SU-DHL-6 (cell line): ENCODE data around the gene C2CD2.

ENCODE experiments used
- H2AFZ ChIP-seq: fragments of 200-600 bp; sonication (generic); 2 replicates; pipeline ENCODE4 v1.6.1; 2014; ENCODE audit warnings: low read depth, mild to moderate bottlenecking, moderate library complexity, mixed read lengths, antibody characterized with exemption, low read length; ENCODE audit not compliant: severe bottlenecking
- H3F3A ChIP-seq: fragments of 200-600 bp; shearing (Covaris generic); 2 replicates; pipeline ENCODE4 v1.6.0; 2016; ENCODE audit warnings: antibody characterized with exemption, mild to moderate bottlenecking; ENCODE audit not compliant: insufficient read depth
- H3K27ac ChIP-seq: fragments of 200-600 bp; sonication (generic); 2 replicates; pipeline ENCODE4 v1.5.1; 2016; ENCODE audit warnings: low read depth, mild to moderate bottlenecking, low read length, moderate library complexity, mixed read lengths
- H3K27me3 ChIP-seq: fragments of 200-600 bp; sonication (generic), shearing (Covaris generic); 2 replicates; pipeline ENCODE4 v1.6.0; 2014; ENCODE audit warnings: mild to moderate bottlenecking, low read length
- H3K36me3 ChIP-seq: fragments of 200-600 bp; sonication (generic); 2 replicates; pipeline ENCODE4 v1.6.1; 2014; ENCODE audit warnings: mild to moderate bottlenecking, low read length, mixed read lengths
- H3K4me2 ChIP-seq: fragments of 300-600, 200-600 bp; shearing (Covaris generic), sonication (generic); 2 replicates; pipeline ENCODE4 v1.6.0; 2014; ENCODE audit warnings: low read length, low read depth, mild to moderate bottlenecking; ENCODE audit not compliant: poor library complexity, severe bottlenecking
- H3K4me3 ChIP-seq: fragments of 200-600 bp; sonication (generic); 2 replicates; pipeline ENCODE4 v1.5.1; 2014; ENCODE audit warnings: antibody characterized with exemption, low read length, mild to moderate bottlenecking, mixed read lengths; ENCODE audit not compliant: insufficient read depth, poor library complexity, severe bottlenecking
- H3K79me2 ChIP-seq: fragments of 200-600 bp; sonication (generic); 2 replicates; pipeline ENCODE4 v1.6.1; 2014; ENCODE audit warnings: mild to moderate bottlenecking, low read length, moderate library complexity; ENCODE audit not compliant: insufficient read depth
- H3K9ac ChIP-seq: fragments of 200-600 bp; sonication (generic); 2 replicates; pipeline ENCODE4 v1.7.0; 2014; ENCODE audit warnings: mild to moderate bottlenecking, low read length
- H3K9me2 ChIP-seq: fragments of 200-600 bp; sonication (generic); replicated peaks from 2 replicates; pipeline ENCODE4 v1.6.1; 2014; ENCODE audit warnings: low read length; ENCODE audit not compliant: insufficient read depth
- H3K9me3 ChIP-seq: fragments of 200-600 bp; sonication (generic); 2 replicates; pipeline ENCODE4 v1.6.1; 2014; ENCODE audit warnings: low read length, mixed read lengths; ENCODE audit not compliant: insufficient read depth
- H4K20me1 ChIP-seq: fragments of 200-600 bp; sonication (generic); 2 replicates; pipeline ENCODE4 v1.6.1; 2014; ENCODE audit warnings: low read depth, mild to moderate bottlenecking, antibody characterized with exemption, low read length, moderate library complexity, mixed read lengths
- CTCF ChIP-seq: fragments of 200-600 bp; sonication (generic); IDR thresholded peaks from one replicate; pipeline ENCODE4 v1.5.1; 2017; ENCODE audit warnings: antibody characterized with exemption, mild to moderate bottlenecking, low read length, moderate library complexity; ENCODE audit not compliant: insufficient read depth, poor library complexity, severe bottlenecking
- EZH2phosphoT487 ChIP-seq: fragments of 200-600 bp; sonication (generic), shearing (Covaris generic); conservative IDR thresholded peaks from 2 replicates; pipeline ENCODE4 v1.6.1; 2018; ENCODE audit warnings: mild to moderate bottlenecking, antibody characterized with exemption, low read length, moderate library complexity, mixed read lengths

Gene C2CD2

GRCh38 chr21:41943851-41944250, 10.0 kb downstream of the C2CD2 start:
- H3K36me3 ChIP-seq = no peaks in the 10 kb centered on the region
- H3K9me2 ChIP-seq = no peaks in the 10 kb centered on the region
- H3K27me3 ChIP-seq = no peaks in the 10 kb centered on the region
- no peaks in the 10 kb centered on the region for H3K9me3 ChIP-seq
- H4K20me1 ChIP-seq = no peaks in the 10 kb centered on the region
- no peak overlapping the region for H3K4me2 ChIP-seq
- H3K79me2 ChIP-seq = no peaks in the 10 kb centered on the region
- H3K4me3 ChIP-seq = no peak overlapping the region
- H3F3A ChIP-seq = no peaks in the 10 kb centered on the region
- no peak for TF ChIP-seq EZH2phosphoT487
- no peak for TF ChIP-seq CTCF
- H3K27ac ChIP-seq = no peak overlapping the region
- no peak overlapping the region for H2AFZ ChIP-seq
- no peak overlapping the region for H3K9ac ChIP-seq

GRCh38 chr21:41942457-41942856, 11.4 kb downstream of the C2CD2 start:
- Histone ChIP-seq H3K79me2 (no peaks in the 10 kb centered on the region), H4K20me1 (no peaks in the 10 kb centered on the region), H3K27me3 (no peaks in the 10 kb centered on the region), H3K4me3 (no peak overlapping the region), H3K9ac (no peak overlapping the region), H3K9me3 (no peaks in the 10 kb centered on the region), H3F3A (no peaks in the 10 kb centered on the region), H3K36me3 (no peaks in the 10 kb centered on the region), H2AFZ (no peak overlapping the region), H3K4me2 (no peak overlapping the region), H3K27ac (no peak overlapping the region), H3K9me2 (no peaks in the 10 kb centered on the region)
- TF ChIP-seq EZH2phosphoT487 (no peak), CTCF (no peak)

- H3K9me2 ChIP-seq = no peaks in the 10 kb centered on the region
- no peak overlapping the region for H2AFZ ChIP-seq
- H3K27me3 ChIP-seq = no peaks in the 10 kb centered on the region
- no peak for TF ChIP-seq CTCF
- no peak for TF ChIP-seq EZH2phosphoT487
- H3K79me2 ChIP-seq = no peaks in the 10 kb centered on the region
- no peak overlapping the region for H3K9ac ChIP-seq
- no peaks in the 10 kb centered on the region for H3K9me3 ChIP-seq
- no peaks in the 10 kb centered on the region for H4K20me1 ChIP-seq
- H3K4me3 ChIP-seq = no peak overlapping the region
- no peaks in the 10 kb centered on the region for H3K36me3 ChIP-seq
- no peaks in the 10 kb centered on the region for H3F3A ChIP-seq
- no peak overlapping the region for H3K27ac ChIP-seq
- H3K4me2 ChIP-seq = no peak overlapping the region
Observed at GRCh38 chr21:41941941-41942340, 11.9 kb downstream of the C2CD2 start.
